Lower lobe of right lung (tissue), 2 donors: Measurements from ENCODE around the gene ITPRIPL2. TPM values are rescaled to one million over a fixed set of nuclear protein-coding genes. Genes with fewer than 3 reads are reported as not detected.

Experiments used
- ATAC-seq, 2 donors: fragments of 200-7000 bp; cut with Tn5 transposase; one replicate each; pipeline ENCODE4 v1.9.1; 2020 to 2022; ENCODE audit warnings: mild to moderate bottlenecking in 2 of 2, moderate library complexity in 2 of 2
- DNase-seq: peaks from one replicate; pipeline ENCODE4 v3.0.0-alpha.2; 2020
- H3K27ac ChIP-seq: fragments of 200-600 bp; one replicate; pipeline ENCODE4 v1.8.0; 2022
- H3K27me3 ChIP-seq: fragments of 200-600 bp; one replicate; pipeline ENCODE4 v1.8.0; 2022; ENCODE audit warnings: low read depth
- H3K36me3 ChIP-seq: fragments of 200-600 bp; one replicate; pipeline ENCODE4 v1.8.0; 2022; ENCODE audit warnings: mild to moderate bottlenecking
- H3K4me1 ChIP-seq: fragments of 200-600 bp; one replicate; pipeline ENCODE4 v1.8.0; 2022
- H3K4me3 ChIP-seq: fragments of 200-600 bp; one replicate; pipeline ENCODE4 v1.8.0; 2022; ENCODE audit warnings: mild to moderate bottlenecking
- H3K9me3 ChIP-seq: fragments of 200-600 bp; one replicate; pipeline ENCODE4 v1.8.0; 2022
- intact Hi-C: fragments of 100-400 bp; cut with DNase I; formaldehyde crosslinking; loops from one replicate; pipeline ENCODE4 v1.11.0; 2022
- total RNA-seq: library from RNA; stranded (reverse); fragmentation: NEBNext Ultra II Directional; extraction: Animal tissue kit (Norgen Biotek cat#: 25700); gene quantifications from one replicate; pipeline ENCODE4 v1.2.1, GENCODE V29; 2021
- TF ChIP-seq, protein P1 (sequence below): fragments of 200-600 bp; IDR thresholded peaks from one replicate; pipeline ENCODE4 v1.8.0; 2022; ENCODE audit warnings: antibody characterized with exemption, mild to moderate bottlenecking
- donor health status: DM: no; HTN: yes; CAD: no; lungs with severe emphysema.

The ITPRIPL2 gene
- total RNA-seq, 1 donor from 2014 or later = 60.7 TPM

DNA sequence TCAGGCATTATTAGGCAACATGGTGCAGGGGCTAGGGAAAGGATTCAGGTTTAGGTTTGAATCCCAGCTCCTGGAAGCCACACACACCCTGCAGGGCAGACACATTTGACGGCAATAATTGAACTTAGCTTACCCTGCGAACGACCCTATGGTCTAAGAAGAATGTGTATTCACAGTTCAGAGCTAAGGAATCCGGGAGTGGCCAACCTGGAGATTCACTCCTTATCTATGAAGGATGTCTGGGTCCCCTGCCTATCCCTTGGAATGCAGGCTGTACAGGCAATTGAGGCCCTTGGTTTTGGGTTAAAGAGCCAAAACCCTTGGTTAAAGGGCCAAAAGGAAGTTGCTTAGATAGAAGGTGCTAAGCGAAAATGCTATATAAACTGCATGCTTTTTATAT lies 51.3 kb downstream of the ITPRIPL2 start:
- no peaks in the 10 kb centered on the region for H3K9me3 ChIP-seq
- intact Hi-C loops = loop anchor here (10.0 kb wide), 1 partner anchor 80 kb away; no protein-coding TSS in a partner anchor
- H3K27me3 ChIP-seq = peaks cover 11% of the 10 kb centered on the region
- no peak for ATAC-seq
- H3K36me3 ChIP-seq = no peaks in the 10 kb centered on the region
- no peak overlapping the region for H3K4me3 ChIP-seq
- DNase-seq = no peak
- TF ChIP-seq, protein P1, sequence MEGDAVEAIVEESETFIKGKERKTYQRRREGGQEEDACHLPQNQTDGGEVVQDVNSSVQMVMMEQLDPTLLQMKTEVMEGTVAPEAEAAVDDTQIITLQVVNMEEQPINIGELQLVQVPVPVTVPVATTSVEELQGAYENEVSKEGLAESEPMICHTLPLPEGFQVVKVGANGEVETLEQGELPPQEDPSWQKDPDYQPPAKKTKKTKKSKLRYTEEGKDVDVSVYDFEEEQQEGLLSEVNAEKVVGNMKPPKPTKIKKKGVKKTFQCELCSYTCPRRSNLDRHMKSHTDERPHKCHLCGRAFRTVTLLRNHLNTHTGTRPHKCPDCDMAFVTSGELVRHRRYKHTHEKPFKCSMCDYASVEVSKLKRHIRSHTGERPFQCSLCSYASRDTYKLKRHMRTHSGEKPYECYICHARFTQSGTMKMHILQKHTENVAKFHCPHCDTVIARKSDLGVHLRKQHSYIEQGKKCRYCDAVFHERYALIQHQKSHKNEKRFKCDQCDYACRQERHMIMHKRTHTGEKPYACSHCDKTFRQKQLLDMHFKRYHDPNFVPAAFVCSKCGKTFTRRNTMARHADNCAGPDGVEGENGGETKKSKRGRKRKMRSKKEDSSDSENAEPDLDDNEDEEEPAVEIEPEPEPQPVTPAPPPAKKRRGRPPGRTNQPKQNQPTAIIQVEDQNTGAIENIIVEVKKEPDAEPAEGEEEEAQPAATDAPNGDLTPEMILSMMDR = no peak
- H3K27ac ChIP-seq = no peak overlapping the region
- peaks cover 22% of the 10 kb centered on the region for H3K4me1 ChIP-seq

DNA sequence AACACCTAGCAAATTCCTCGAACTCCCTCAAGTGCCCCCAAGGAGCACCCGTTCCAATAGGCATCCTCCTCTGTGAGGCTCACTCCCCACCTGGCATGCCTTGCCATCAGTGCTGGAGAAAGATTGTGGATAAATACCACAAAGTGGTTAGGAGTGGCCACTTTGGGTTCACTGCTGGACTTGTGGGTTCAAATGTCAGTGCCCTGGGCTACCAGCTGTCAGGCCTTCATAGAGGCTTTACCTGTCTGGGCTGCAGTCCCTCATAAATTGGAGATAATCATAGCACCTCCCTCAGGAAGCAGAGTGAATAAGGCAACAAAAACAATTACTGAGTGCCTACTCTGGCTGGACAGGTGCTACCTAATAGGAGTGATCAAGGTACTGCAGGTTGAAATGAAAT lies 52.7 kb downstream of the ITPRIPL2 start:
- Histone ChIP-seq H3K9me3 (no peaks in the 10 kb centered on the region), H3K36me3 (no peaks in the 10 kb centered on the region), H3K27ac (no peak overlapping the region), H3K27me3 (peaks cover 11% of the 10 kb centered on the region), H3K4me3 (no peak overlapping the region), H3K4me1 (peaks cover 22% of the 10 kb centered on the region)
- peak; percentile 36 to 58 for ATAC-seq
- TF ChIP-seq, protein P1 = no peak
- peak; percentile 60 for DNase-seq
- intact Hi-C loops = loop anchor here (10.0 kb wide), 1 partner anchor 82 kb away; no protein-coding TSS in a partner anchor

DNA sequence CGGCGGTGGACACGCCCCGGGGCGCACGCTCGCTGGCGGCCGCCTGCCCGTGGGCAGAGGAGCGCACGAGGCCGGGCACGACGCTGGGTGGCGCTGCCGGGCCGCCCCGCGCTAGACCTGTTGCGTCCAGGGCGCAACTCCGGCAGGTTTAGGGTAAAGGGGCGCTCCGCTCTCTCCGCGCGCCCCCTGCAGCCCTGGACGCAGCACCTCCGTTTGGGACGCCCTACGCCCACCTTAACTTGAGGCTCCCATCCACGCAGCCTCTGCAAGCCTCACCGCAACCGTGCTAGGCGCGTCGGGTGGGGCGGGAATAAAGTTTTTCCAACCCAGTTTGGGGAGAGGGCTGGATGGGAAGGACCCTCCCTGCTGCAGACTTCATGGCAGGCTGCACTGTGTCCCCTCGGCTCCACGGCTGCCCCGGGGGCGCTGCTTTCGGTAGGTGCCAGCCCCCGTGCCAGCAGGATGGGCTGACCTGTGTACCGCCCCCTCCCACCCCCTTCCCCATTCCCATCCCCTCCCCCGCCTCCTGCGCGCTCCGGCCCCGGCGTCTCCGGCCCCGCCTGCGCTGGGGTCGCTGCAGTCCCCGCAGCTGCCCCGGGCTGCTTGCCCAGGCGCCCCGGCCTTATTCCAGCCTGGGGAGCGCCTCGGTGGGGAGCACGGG lies 54.1 kb downstream of the ITPRIPL2 start, which contains the start of gene SYT17:
SYT17 (plus strand) TSS at position 531 of the 661 bp plus-strand sequence. CDS start 407 bp downstream, outside the sequence.
- Histone ChIP-seq H3K9me3 (no peaks in the 10 kb centered on the region), H3K4me3 (peak within 1 kb of the TSS; percentile 77), H3K27me3 (peaks cover 11% of the 10 kb centered on the region), H3K4me1 (peaks cover 22% of the 10 kb centered on the region), H3K27ac (peak within 1 kb of the TSS; percentile 76), H3K36me3 (no peaks in the 10 kb centered on the region)
- peak; percentile 87 for DNase-seq
- TF ChIP-seq, protein P1 = peak; percentile 91
- ATAC-seq = peak; percentile 94 to 96
- intact Hi-C loops = loop anchor here (10.0 kb wide), 1 partner anchor 83 kb away; no protein-coding TSS in a partner anchor

DNA sequence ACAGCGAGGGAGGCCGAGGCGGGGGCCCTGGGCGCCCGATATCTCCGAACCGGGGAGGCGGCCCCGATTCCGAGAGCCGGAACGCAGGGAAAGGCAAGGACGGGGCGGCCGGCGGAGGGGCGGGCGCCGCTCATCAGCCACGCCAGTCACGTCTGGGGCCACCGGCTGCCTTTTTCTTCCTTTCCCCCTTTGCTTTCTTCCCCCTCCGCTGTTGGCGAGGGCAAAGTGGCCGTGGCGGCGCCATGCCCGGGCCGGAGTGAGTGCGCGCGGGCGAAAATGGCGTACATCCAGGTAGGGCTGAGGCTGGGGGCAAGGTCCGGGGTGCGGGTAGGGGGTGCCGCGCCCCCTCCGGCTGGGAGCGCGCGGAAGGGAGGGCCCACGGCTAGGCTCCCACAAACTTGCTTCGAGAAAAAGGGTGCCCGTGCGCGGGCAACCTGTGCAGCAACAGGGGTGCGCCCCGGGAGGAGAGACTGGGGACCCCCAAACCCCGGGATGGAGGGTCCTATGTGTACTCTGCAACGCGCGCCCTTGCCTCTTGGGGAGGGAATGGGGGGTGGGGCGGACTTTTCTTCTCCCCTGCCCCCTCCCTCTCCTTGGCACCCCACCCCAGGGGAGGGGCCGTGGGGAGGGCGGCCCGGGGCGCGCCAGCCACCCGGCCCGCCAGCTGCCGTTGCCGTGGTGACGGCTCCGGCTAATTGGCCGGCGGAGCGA lies 54.8 kb downstream of the ITPRIPL2 start:
- Histone ChIP-seq H3K36me3 (no peaks in the 10 kb centered on the region), H3K4me3 (peak overlapping the region; percentile 77), H3K4me1 (peaks cover 22% of the 10 kb centered on the region), H3K27me3 (peaks cover 11% of the 10 kb centered on the region), H3K9me3 (no peaks in the 10 kb centered on the region), H3K27ac (peak overlapping the region; percentile 76)
- peak; percentile 74 to 79 for ATAC-seq
- TF ChIP-seq, protein P1 = no peak
- intact Hi-C loops = loop anchor here (10.0 kb wide), 1 partner anchor 84 kb away; no protein-coding TSS in a partner anchor
- DNase-seq = peak; percentile 59

DNA sequence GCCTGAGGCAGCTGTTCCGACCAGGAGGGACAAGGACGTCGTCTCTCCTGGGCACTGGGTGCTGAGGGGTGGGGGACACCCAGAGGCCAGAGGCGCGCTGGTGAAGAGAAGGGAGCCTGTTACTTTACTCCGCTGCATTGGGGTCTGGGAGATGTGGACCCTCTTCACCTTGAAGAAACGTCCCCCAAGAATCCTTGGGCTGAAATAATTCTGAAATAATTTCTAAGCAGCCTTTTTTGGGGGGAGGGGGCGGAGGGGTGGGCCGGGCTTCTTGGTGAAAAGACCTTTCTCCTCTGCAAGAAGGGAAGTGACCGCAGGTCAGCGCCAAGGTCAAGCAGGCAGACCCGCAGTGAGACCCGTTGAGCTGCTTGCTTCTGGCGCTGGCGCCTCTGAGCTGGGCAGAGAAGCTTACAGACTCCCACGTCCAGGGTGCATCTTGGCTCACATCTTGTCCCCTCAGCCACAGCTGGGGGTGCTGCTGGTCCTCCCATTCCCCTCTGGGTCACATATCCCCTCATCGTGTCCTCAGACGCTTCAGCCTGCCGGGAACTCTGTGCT lies 55.4 kb downstream of the ITPRIPL2 start:
- Histone ChIP-seq H3K9me3 (no peaks in the 10 kb centered on the region), H3K4me1 (peaks cover 22% of the 10 kb centered on the region), H3K4me3 (peak overlapping the region; percentile 77), H3K27ac (peak overlapping the region; percentile 76), H3K36me3 (no peaks in the 10 kb centered on the region), H3K27me3 (peaks cover 11% of the 10 kb centered on the region)
- no peak for ATAC-seq
- TF ChIP-seq, protein P1 = no peak
- no peak for DNase-seq
- intact Hi-C loops = loop anchor here (10.0 kb wide), 1 partner anchor 84 kb away; no protein-coding TSS in a partner anchor
